ENCODE results near the gene DNAH1. TPM values are rescaled to one million over a fixed set of nuclear protein-coding genes. Genes with fewer than 3 reads are reported as not detected.

DNAH1 gene
- total and polyA plus RNA-seq, 2 experiments from 2014 or later: 4.0 to 4.2 TPM

- Histone ChIP-seq H3K9me3 (ENCODE audit: low read depth) (no peaks in the 10 kb centered on the region), H3K79me2 (no peaks in the 10 kb centered on the region), H3K9me2 (replicated peaks; ENCODE audit: insufficient read depth) (no peaks in the 10 kb centered on the region), H2AFZ (no peak overlapping the region), H3K4me1 (ENCODE audit: insufficient read depth) (no peaks in the 10 kb centered on the region), H3K36me3 (replicated peaks; ENCODE audit: insufficient read depth, low read depth) (no peaks in the 10 kb centered on the region), H3K4me2 (no peak overlapping the region), H3K27me3 (no peaks in the 10 kb centered on the region), H3K4me3 (no peak overlapping the region), H3K27ac (no peak overlapping the region), H4K20me1 (ENCODE audit: insufficient read depth, poor library complexity, severe bottlenecking) (no peaks in the 10 kb centered on the region)
- TF ChIP-seq CTCF (IDR thresholded peaks at IDR 0.05; ENCODE audit: poor library complexity) (no peak), EZH2phosphoT487 (IDR thresholded peaks at IDR 0.05; ENCODE audit: low read depth, severe bottlenecking, unreplicated experiment) (no peak), EZH2 (IDR thresholded peaks at IDR 0.05; ENCODE audit: borderline replicate concordance) (no peak)
- DNase-seq (ENCODE audit: low spot score): no peak
- 95% methylated on average over 7 of the region's 7 CpGs for WGBS (ENCODE audit: low lambda C conversion rate, missing lambda C conversion rate)
These were observed 34.3 kb downstream of the DNAH1 start for GRCh38 chr3:52350416-52350815.

- Histone ChIP-seq H3K9me3 (ENCODE audit: low read depth) (no peaks in the 10 kb centered on the region), H2AFZ (no peak overlapping the region), H3K4me1 (ENCODE audit: insufficient read depth) (no peaks in the 10 kb centered on the region), H3K4me2 (no peak overlapping the region), H3K27ac (no peak overlapping the region), H4K20me1 (ENCODE audit: insufficient read depth, poor library complexity, severe bottlenecking) (no peaks in the 10 kb centered on the region), H3K9me2 (replicated peaks; ENCODE audit: insufficient read depth) (no peaks in the 10 kb centered on the region), H3K27me3 (no peaks in the 10 kb centered on the region), H3K4me3 (no peak overlapping the region), H3K79me2 (no peaks in the 10 kb centered on the region), H3K36me3 (replicated peaks; ENCODE audit: insufficient read depth, low read depth) (no peaks in the 10 kb centered on the region)
- TF ChIP-seq CTCF (IDR thresholded peaks at IDR 0.05; ENCODE audit: poor library complexity): no peak
- no peak for TF ChIP-seq EZH2 (IDR thresholded peaks at IDR 0.05; ENCODE audit: borderline replicate concordance)
- TF ChIP-seq EZH2phosphoT487 (IDR thresholded peaks at IDR 0.05; ENCODE audit: low read depth, severe bottlenecking, unreplicated experiment): no peak
- 91% methylated on average over 11 of the region's 11 CpGs for WGBS (ENCODE audit: low lambda C conversion rate, missing lambda C conversion rate)
- no peak for DNase-seq (ENCODE audit: low spot score)
These were observed 35.1 kb downstream of the DNAH1 start for GRCh38 chr3:52350981-52351761.

- Histone ChIP-seq H3K4me2 (no peak overlapping the region), H4K20me1 (ENCODE audit: insufficient read depth, poor library complexity, severe bottlenecking) (no peaks in the 10 kb centered on the region), H3K9me2 (replicated peaks; ENCODE audit: insufficient read depth) (no peaks in the 10 kb centered on the region), H3K4me1 (ENCODE audit: insufficient read depth) (no peaks in the 10 kb centered on the region), H3K4me3 (no peak overlapping the region), H2AFZ (no peak overlapping the region), H3K79me2 (no peaks in the 10 kb centered on the region), H3K27ac (no peak overlapping the region), H3K9me3 (ENCODE audit: low read depth) (no peaks in the 10 kb centered on the region), H3K27me3 (no peaks in the 10 kb centered on the region), H3K36me3 (replicated peaks; ENCODE audit: insufficient read depth, low read depth) (no peaks in the 10 kb centered on the region)
- TF ChIP-seq EZH2 (IDR thresholded peaks at IDR 0.05; ENCODE audit: borderline replicate concordance) (no peak), CTCF (IDR thresholded peaks at IDR 0.05; ENCODE audit: poor library complexity) (no peak)
- no peak for DNase-seq (ENCODE audit: low spot score)
- 94% methylated on average over 13 of the region's 13 CpGs for WGBS (ENCODE audit: low lambda C conversion rate, missing lambda C conversion rate)
These were observed 35.7 kb downstream of the DNAH1 start for GRCh38 chr3:52351762-52352368.

All from hepatocyte (in vitro differentiated cells).